Keratinocyte (primary cell): ENCODE results near the gene PRPSAP1. TPM values are rescaled to one million over a fixed set of nuclear protein-coding genes. Genes with fewer than 3 reads are reported as not detected.

ENCODE experiments used
- DNase-seq: peaks from one replicate; pipeline ENCODE4 v3.0.0-alpha.2; 2011; ENCODE audit warnings: low read depth, missing footprints, low spot score
- FAIRE-seq: peaks from 2 replicates; lab custom pipeline; 2011; peaks lifted over from hg19 to GRCh38; lab: Jason Lieb, UNC
- H2AFZ ChIP-seq: 2 replicates; pipeline ENCODE4 v1.6.0; 2012; ENCODE audit warnings: low read length, control low read depth, inconsistent platforms; ENCODE audit not compliant: control insufficient read depth
- H3K27ac ChIP-seq: 2 replicates; pipeline ENCODE4 v1.5.1; 2011; ENCODE audit warnings: low read length; ENCODE audit not compliant: control insufficient read depth, insufficient read depth
- H3K27me3 ChIP-seq: 3 replicates; pipeline ENCODE4 v1.6.0; 2011; ENCODE audit warnings: low read length; ENCODE audit not compliant: control insufficient read depth, insufficient read depth; ENCODE audit errors: extremely low read depth
- H3K36me3 ChIP-seq, 2 experiments: 2 replicates in 1 of 2; 3 replicates in 1 of 2; pipeline ENCODE4 v1.5.1; 2011; ENCODE audit warnings: low read length in 2 of 2, mild to moderate bottlenecking in 1 of 2; ENCODE audit not compliant: control insufficient read depth in 2 of 2, insufficient read depth in 2 of 2; ENCODE audit errors: extremely low read depth in 1 of 2
- H3K4me1 ChIP-seq: 3 replicates; pipeline ENCODE4 v1.5.1; 2011; ENCODE audit warnings: low read length; ENCODE audit not compliant: control insufficient read depth, insufficient read depth; ENCODE audit errors: extremely low read depth
- H3K4me2 ChIP-seq: 3 replicates; pipeline ENCODE4 v1.6.0; 2011; ENCODE audit warnings: low read depth, low read length; ENCODE audit not compliant: control insufficient read depth, insufficient read depth; ENCODE audit errors: extremely low read depth
- H3K4me3 ChIP-seq, 3 experiments: fragments of 200-600 bp in 1 of 3; sonication (generic) in 1 of 3; 2 replicates in 2 of 3; 3 replicates in 1 of 3; pipeline ENCODE4 v1.5.1; 2011 to 2016; ENCODE audit warnings: low read length in 3 of 3, mild to moderate bottlenecking in 3 of 3, control low read depth in 2 of 3, inconsistent platforms in 1 of 3, low read depth in 1 of 3, mixed read lengths in 1 of 3, mixed run types in 1 of 3, moderate library complexity in 1 of 3; ENCODE audit not compliant: control insufficient read depth in 2 of 3, insufficient read depth in 2 of 3; ENCODE audit errors: extremely low read depth in 1 of 3
- H3K79me2 ChIP-seq: 2 replicates; pipeline ENCODE4 v1.6.0; 2012; ENCODE audit warnings: low read length; ENCODE audit not compliant: control insufficient read depth, insufficient read depth
- H3K9ac ChIP-seq: 3 replicates; pipeline ENCODE4 v1.6.0; 2011; ENCODE audit warnings: low read length; ENCODE audit not compliant: control insufficient read depth, insufficient read depth; ENCODE audit errors: extremely low read depth
- H3K9me1 ChIP-seq: 3 replicates; pipeline ENCODE4 v1.6.0; 2011; ENCODE audit warnings: low read length; ENCODE audit not compliant: control insufficient read depth, insufficient read depth; ENCODE audit errors: extremely low read depth
- H3K9me3 ChIP-seq: 2 replicates; pipeline ENCODE4 v1.5.1; 2012; ENCODE audit warnings: low read depth, low read length; ENCODE audit not compliant: control insufficient read depth
- H4K20me1 ChIP-seq: 3 replicates; pipeline ENCODE4 v1.6.0; 2011; ENCODE audit warnings: low read length; ENCODE audit not compliant: control insufficient read depth, insufficient read depth; ENCODE audit errors: extremely low read depth
- EZH2 ChIP-seq: IDR thresholded peaks from one replicate; pipeline ENCODE4 v1.6.1; 2012; ENCODE audit warnings: inconsistent platforms, mild to moderate bottlenecking, low read length, moderate library complexity
- dilution Hi-C: fragments of 300-500 bp; cut with MboI; formaldehyde crosslinking; loops from one replicate; pipeline ENCODE4 v1.7.0; 2020; ENCODE audit warnings: low sequenced_read_pairs; ENCODE audit not compliant: extremely low pct_ligation_motif_present
- polyA plus RNA-seq, 5 experiments: library from polyadenylated mRNA; depleted of rRNA in 3 of 5; stranded (reverse) in 3 of 5; stranded (forward) in 1 of 5; unstranded in 1 of 5; fragments of >200 nt; gene quantifications; 1 replicate in 1 of 5; 2 replicates in 3 of 5; 3 replicates in 1 of 5; pipeline versions ENCODE4 v1.2.1 to v1.2.3, GENCODE V29; 2011 to 2012; ENCODE audit warnings: missing spikeins in 2 of 5, low read depth in 1 of 5, low replicate concordance in 1 of 5
- TF ChIP-seq, protein P1 (sequence below), 3 experiments: IDR thresholded peaks in 1 of 3; conservative IDR thresholded peaks in 1 of 3; optimal IDR thresholded peaks in 1 of 3; 2 replicates in 2 of 3; 3 replicates in 1 of 3; pipeline versions ENCODE3 to v1.5.1; 2011; ENCODE audit warnings: low read length in 3 of 3, mild to moderate bottlenecking in 3 of 3, moderate library complexity in 2 of 3, control low read depth in 1 of 3, inconsistent platforms in 1 of 3; ENCODE audit not compliant: insufficient read depth in 2 of 3; ENCODE audit errors: extremely low read depth in 1 of 3

PRPSAP1 gene
- polyA plus RNA-seq, 1 donor (not counting 4 experiments of a cell fraction or from before 2014, with no cell fraction given): 51.4 TPM

DNA sequence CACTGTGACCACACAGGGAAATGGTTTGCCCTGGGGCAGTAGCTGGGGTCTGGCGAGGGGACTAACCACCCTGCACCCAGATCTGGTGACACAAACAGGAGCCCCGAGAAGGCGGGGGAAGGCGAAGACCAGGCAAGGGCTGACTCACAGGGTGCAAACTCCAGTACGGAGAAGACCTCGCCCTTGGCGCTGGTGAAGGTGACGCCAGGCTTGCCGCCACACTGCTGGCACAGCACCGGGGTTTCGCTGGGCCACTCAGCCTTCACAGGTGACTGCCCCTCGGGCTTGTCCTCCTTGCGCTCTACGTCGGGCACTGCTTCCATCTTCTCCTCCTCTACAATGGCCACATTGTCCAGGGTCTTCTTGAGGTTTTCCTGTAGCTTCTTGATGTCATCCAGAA is 42.3 kb upstream of the PRPSAP1 start:
- H2AFZ ChIP-seq: no peak overlapping the region
- no peak overlapping the region for H3K9ac ChIP-seq
- H3K27ac ChIP-seq: no peak overlapping the region
- no peaks in the 10 kb centered on the region for H3K27me3 ChIP-seq
- peaks cover 3% of the 10 kb centered on the region for H3K4me1 ChIP-seq
- peaks cover 39 to 44% of the 10 kb centered on the region in 2 experiments for H3K36me3 ChIP-seq
- no peaks in the 10 kb centered on the region for H3K9me1 ChIP-seq
- H4K20me1 ChIP-seq: no peaks in the 10 kb centered on the region
- H3K4me2 ChIP-seq: no peak overlapping the region
- TF ChIP-seq, protein P1, sequence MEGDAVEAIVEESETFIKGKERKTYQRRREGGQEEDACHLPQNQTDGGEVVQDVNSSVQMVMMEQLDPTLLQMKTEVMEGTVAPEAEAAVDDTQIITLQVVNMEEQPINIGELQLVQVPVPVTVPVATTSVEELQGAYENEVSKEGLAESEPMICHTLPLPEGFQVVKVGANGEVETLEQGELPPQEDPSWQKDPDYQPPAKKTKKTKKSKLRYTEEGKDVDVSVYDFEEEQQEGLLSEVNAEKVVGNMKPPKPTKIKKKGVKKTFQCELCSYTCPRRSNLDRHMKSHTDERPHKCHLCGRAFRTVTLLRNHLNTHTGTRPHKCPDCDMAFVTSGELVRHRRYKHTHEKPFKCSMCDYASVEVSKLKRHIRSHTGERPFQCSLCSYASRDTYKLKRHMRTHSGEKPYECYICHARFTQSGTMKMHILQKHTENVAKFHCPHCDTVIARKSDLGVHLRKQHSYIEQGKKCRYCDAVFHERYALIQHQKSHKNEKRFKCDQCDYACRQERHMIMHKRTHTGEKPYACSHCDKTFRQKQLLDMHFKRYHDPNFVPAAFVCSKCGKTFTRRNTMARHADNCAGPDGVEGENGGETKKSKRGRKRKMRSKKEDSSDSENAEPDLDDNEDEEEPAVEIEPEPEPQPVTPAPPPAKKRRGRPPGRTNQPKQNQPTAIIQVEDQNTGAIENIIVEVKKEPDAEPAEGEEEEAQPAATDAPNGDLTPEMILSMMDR (optimal IDR thresholded peaks at IDR 0.05 in 1 of 3, IDR thresholded peaks at IDR 0.05 in 1 of 3, conservative IDR thresholded peaks at IDR 0.05 in 1 of 3; ENCODE audit: extremely low read depth in 1 of 3, insufficient read depth in 2 of 3, low read length in 3 of 3): no peak
- TF ChIP-seq EZH2: no peak
- H3K79me2 ChIP-seq: no peaks in the 10 kb centered on the region
- no peaks in the 10 kb centered on the region for H3K9me3 ChIP-seq
- dilution Hi-C loops: no loop called here
- no peak overlapping the region for H3K4me3 ChIP-seq
- no peak for DNase-seq
- FAIRE-seq: no peak

DNA sequence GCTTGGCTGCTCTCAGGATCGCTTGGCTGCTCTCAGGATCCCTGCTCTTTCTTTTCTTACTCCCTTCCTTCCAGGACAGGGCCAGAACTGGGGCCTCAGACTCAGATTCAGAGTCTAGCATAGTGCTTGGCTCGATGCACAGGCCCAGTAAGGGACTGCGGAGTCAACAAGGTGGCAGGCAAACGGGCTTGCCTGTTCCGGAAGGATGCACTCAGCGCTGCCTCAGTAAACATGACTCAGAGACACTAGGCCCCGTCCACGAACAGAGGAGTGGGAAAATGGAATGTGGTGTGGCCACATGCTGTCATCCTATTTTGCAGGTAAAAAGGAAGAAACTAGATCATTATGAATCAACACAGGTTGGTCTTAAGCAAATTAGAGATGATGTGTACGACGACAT is 40.5 kb upstream of the PRPSAP1 start:
- peaks cover 3% of the 10 kb centered on the region for H3K4me1 ChIP-seq
- no peak overlapping the region for H3K4me2 ChIP-seq
- H3K9me3 ChIP-seq: no peaks in the 10 kb centered on the region
- H2AFZ ChIP-seq: no peak overlapping the region
- H3K9me1 ChIP-seq: no peaks in the 10 kb centered on the region
- H3K27me3 ChIP-seq: no peaks in the 10 kb centered on the region
- H3K79me2 ChIP-seq: no peaks in the 10 kb centered on the region
- peaks cover 29 to 42% of the 10 kb centered on the region in 2 experiments for H3K36me3 ChIP-seq
- FAIRE-seq: no peak
- dilution Hi-C loops: no loop called here
- H4K20me1 ChIP-seq: no peaks in the 10 kb centered on the region
- TF ChIP-seq EZH2: no peak
- TF ChIP-seq, protein P1 (optimal IDR thresholded peaks at IDR 0.05 in 1 of 3, IDR thresholded peaks at IDR 0.05 in 1 of 3, conservative IDR thresholded peaks at IDR 0.05 in 1 of 3; ENCODE audit: extremely low read depth in 1 of 3, insufficient read depth in 2 of 3, low read length in 3 of 3): no peak
- no peak overlapping the region for H3K4me3 ChIP-seq
- H3K9ac ChIP-seq: no peak overlapping the region
- no peak overlapping the region for H3K27ac ChIP-seq
- no peak for DNase-seq
